A673 (cell line): ENCODE measurements around the gene PPM1N. TPM values are rescaled to one million over a fixed set of nuclear protein-coding genes. Genes with fewer than 3 reads are reported as not detected.
A peak's percentile ranks its signal among the peaks of the same experiment; 100 is the strongest.

ENCODE experiments used
- BruUV-seq: library from RNA; stranded (reverse); fragments of 400-500 nt; replicated peaks from 2 replicates; lab custom pipeline; 2021; lab: Mats Ljungman, UMichigan
- CTCF ChIA-PET: fragments of 300-600 bp; sonication (Branson Sonifier 250); formaldehyde crosslinking; loops from one replicate; lab custom pipeline; 2022; ENCODE audit warnings: antibody characterized with exemption; lab: Charles Lee
- POLR2A ChIA-PET: fragments of 300-600 bp; sonication (Branson Sonifier 250); formaldehyde crosslinking; loops from one replicate; lab custom pipeline; 2022; ENCODE audit warnings: antibody characterized with exemption; ENCODE audit not compliant: low non-redundant PET; lab: Charles Lee
- DNase-seq: peaks from one replicate; pipeline ENCODE4 v3.0.0-alpha.2; 2015; ENCODE audit warnings: low spot score
- H3K27ac ChIP-seq: fragments of 200-600 bp; sonication (generic); 2 replicates; pipeline ENCODE4 v1.5.1; 2016; ENCODE audit warnings: mixed run types, low read depth, mild to moderate bottlenecking, mixed read lengths, antibody characterized with exemption, low read length; ENCODE audit not compliant: poor library complexity, severe bottlenecking
- H3K27me3 ChIP-seq: fragments of 200-600 bp; sonication (generic); replicated peaks from 2 replicates; pipeline ENCODE4 v1.6.1; 2017; ENCODE audit warnings: mixed run types, low read depth, mild to moderate bottlenecking, mixed read lengths, antibody characterized with exemption, low read length; ENCODE audit not compliant: insufficient read depth, poor library complexity
- H3K36me3 ChIP-seq: fragments of 200-600 bp; sonication (generic); 2 replicates; pipeline ENCODE4 v1.6.1; 2016; ENCODE audit warnings: mixed run types, mild to moderate bottlenecking, mixed read lengths, antibody characterized with exemption, low read length; ENCODE audit not compliant: insufficient read depth, poor library complexity, severe bottlenecking
- H3K4me1 ChIP-seq: fragments of 200-600 bp; sonication (generic); 2 replicates; pipeline ENCODE4 v1.6.1; 2017; ENCODE audit warnings: mixed run types, mild to moderate bottlenecking, mixed read lengths, antibody characterized with exemption, low read length; ENCODE audit not compliant: insufficient read depth, poor library complexity, severe bottlenecking
- H3K4me3 ChIP-seq: fragments of 200-600 bp; sonication (generic); 2 replicates; pipeline ENCODE4 v1.5.1; 2016; ENCODE audit warnings: low read depth, mixed run types, mild to moderate bottlenecking, mixed read lengths, low read length; ENCODE audit not compliant: poor library complexity, severe bottlenecking
- H3K9me3 ChIP-seq: fragments of 200-600 bp; sonication (generic); 2 replicates; pipeline ENCODE4 v1.6.1; 2016; ENCODE audit warnings: mixed run types, low read depth, mild to moderate bottlenecking, mixed read lengths, antibody characterized with exemption, low read length; ENCODE audit not compliant: poor library complexity, severe bottlenecking
- CTCF ChIP-seq: fragments of 300-800, 200-600 bp; sonication (generic); conservative IDR thresholded peaks from 2 replicates; pipeline ENCODE4 v1.5.1; 2017; ENCODE audit warnings: low read depth, mild to moderate bottlenecking, antibody characterized with exemption, low read length, moderate library complexity, mixed read lengths
- EZH2 ChIP-seq: fragments of 200-600 bp; sonication (generic); IDR thresholded peaks from 2 replicates; pipeline ENCODE4 v1.6.1; 2017; ENCODE audit warnings: borderline replicate concordance, low read depth, mild to moderate bottlenecking, mixed read lengths, antibody characterized with exemption, low read length; ENCODE audit not compliant: poor library complexity, severe bottlenecking
- intact Hi-C: fragments of 100-400 bp; cut with micrococcal nuclease; formaldehyde crosslinking; loops from one replicate; pipeline ENCODE4 v1.10.0; 2022; ENCODE audit not compliant: unreplicated experiment
- total RNA-seq: library from RNA; stranded (reverse); gene quantifications from 2 replicates; pipeline ENCODE4 v1.2.3, GENCODE V29; 2021

The PPM1N gene
- total RNA-seq, 1 experiment from 2014 or later: 0.80 TPM

- POLR2A ChIA-PET: no interaction called here
- intact Hi-C loops: no loop called here
- no peak for DNase-seq
- no peaks in the 10 kb centered on the region for H3K4me1 ChIP-seq
- H3K9me3 ChIP-seq: no peaks in the 10 kb centered on the region
- H3K27ac ChIP-seq: no peak overlapping the region
- no peaks in the 10 kb centered on the region for H3K27me3 ChIP-seq
- BruUV-seq: no TSS peak
- peaks cover 37% of the 10 kb centered on the region for H3K36me3 ChIP-seq
- TF ChIP-seq CTCF: no peak
- TF ChIP-seq EZH2: no peak
- CTCF ChIA-PET: interaction anchor here (0.5 kb wide), 1 partner anchor 1195 kb away, joined by 3 read pairs; the partner anchor contains the start of gene PRKD2
- H3K4me3 ChIP-seq: no peak overlapping the region
Measured at GRCh38 chr19:45522010-45522941, 24.0 kb downstream of the PPM1N start.

- Histone ChIP-seq H3K27ac (no peak overlapping the region), H3K27me3 (no peaks in the 10 kb centered on the region), H3K4me1 (peaks cover 6% of the 10 kb centered on the region), H3K36me3 (peaks cover 30% of the 10 kb centered on the region), H3K4me3 (no peak overlapping the region), H3K9me3 (no peaks in the 10 kb centered on the region)
- ChIA-PET CTCF (no interaction called here), POLR2A (no interaction called here)
- peak; percentile 93 for DNase-seq
- BruUV-seq: no TSS peak
- TF ChIP-seq CTCF (peak; percentile 92), EZH2 (no peak)
- intact Hi-C loops: loop anchor here (1.0 kb wide), 2 partner anchors 120 to 170 kb away; no protein-coding TSS in a partner anchor
Measured at GRCh38 chr19:45523642-45524256, 25.5 kb downstream of the PPM1N start.

GRCh38 chr19:45524575-45525129 is 26.4 kb downstream of the PPM1N start:
- POLR2A ChIA-PET: no interaction called here
- Histone ChIP-seq H3K27me3 (no peaks in the 10 kb centered on the region), H3K4me1 (peaks cover 7% of the 10 kb centered on the region), H3K27ac (no peak overlapping the region), H3K4me3 (no peak overlapping the region), H3K36me3 (peaks cover 30% of the 10 kb centered on the region), H3K9me3 (no peaks in the 10 kb centered on the region)
- DNase-seq: no peak
- intact Hi-C loops: no loop called here
- no TSS peak for BruUV-seq
- no peak for TF ChIP-seq EZH2
- TF ChIP-seq CTCF: no peak
- CTCF ChIA-PET: no interaction called here
